Endothelial cell of umbilical vein (primary cell): ENCODE results near the gene LRCOL1. TPM values are rescaled to one million over a fixed set of nuclear protein-coding genes. Genes with fewer than 3 reads are reported as not detected.

Source experiments
- BruUV-seq: library from RNA; stranded (reverse); fragments of 400-500 nt; replicated peaks from 2 replicates; lab custom pipeline; 2021; lab: Mats Ljungman, UMichigan
- CTCF ChIA-PET: fragments of 300-600, 350-600 bp; sonication (Branson Sonifier 250); formaldehyde crosslinking; loops from one replicate; lab custom pipeline; 2021; ENCODE audit warnings: antibody characterized with exemption, inconsistent platforms; lab: Charles Lee
- POLR2A ChIA-PET: fragments of 300-600, 350-600 bp; sonication (Branson Sonifier 250); formaldehyde crosslinking; loops from one replicate; lab custom pipeline; 2021; ENCODE audit warnings: antibody characterized with exemption, inconsistent platforms; lab: Charles Lee
- DNase-seq: peaks from one replicate; pipeline ENCODE4 v3.0.0-alpha.2; 2011; ENCODE audit warnings: low read depth, low spot score
- FAIRE-seq: peaks from 2 replicates; lab custom pipeline; 2011; peaks lifted over from hg19 to GRCh38; lab: Jason Lieb, UNC
- H2AFZ ChIP-seq: 2 replicates; pipeline ENCODE4 v1.6.0; 2012; ENCODE audit warnings: low read depth, low read length, control low read depth, inconsistent platforms
- H3K27ac ChIP-seq: 2 replicates; pipeline ENCODE4 v1.5.1; 2011; ENCODE audit warnings: low read depth, mild to moderate bottlenecking, control low read depth, low read length, moderate library complexity; ENCODE audit not compliant: insufficient read depth
- H3K27me3 ChIP-seq, 2 experiments: 2 replicates each; pipeline versions ENCODE4 v1.6.0 to v1.6.1; 2011; ENCODE audit warnings: low read length in 2 of 2, mixed read lengths in 1 of 2; ENCODE audit not compliant: control insufficient read depth in 2 of 2, insufficient read depth in 2 of 2
- H3K36me3 ChIP-seq, 2 experiments: 2 replicates in 1 of 2; 3 replicates in 1 of 2; pipeline ENCODE4 v1.5.1; 2011; ENCODE audit warnings: low read length in 2 of 2, mild to moderate bottlenecking in 1 of 2, moderate library complexity in 1 of 2; ENCODE audit not compliant: control insufficient read depth in 2 of 2, insufficient read depth in 2 of 2; ENCODE audit errors: extremely low read depth in 1 of 2
- H3K4me1 ChIP-seq: 3 replicates; pipeline ENCODE4 v1.5.1; 2011; ENCODE audit warnings: mild to moderate bottlenecking, low read length; ENCODE audit not compliant: control insufficient read depth, insufficient read depth; ENCODE audit errors: extremely low read depth
- H3K4me2 ChIP-seq: 2 replicates; pipeline ENCODE4 v1.6.1; 2011; ENCODE audit warnings: low read length, control low read depth, mixed read lengths; ENCODE audit not compliant: insufficient read depth
- H3K4me3 ChIP-seq, 3 experiments: fragments of 200-600 bp in 1 of 3; sonication (generic), shearing (Covaris generic) in 1 of 3; replicated peaks in 1 of 3; 2 replicates each; pipeline ENCODE4 v1.5.1; 2011 to 2016; ENCODE audit warnings: control low read depth in 3 of 3, low read length in 3 of 3, mild to moderate bottlenecking in 2 of 3, inconsistent platforms in 1 of 3, low read depth in 1 of 3, moderate library complexity in 1 of 3; ENCODE audit not compliant: insufficient read depth in 1 of 3
- H3K79me2 ChIP-seq: 2 replicates; pipeline ENCODE4 v1.6.0; 2012; ENCODE audit warnings: low read length, inconsistent platforms; ENCODE audit not compliant: control insufficient read depth, insufficient read depth
- H3K9ac ChIP-seq: replicated peaks from 2 replicates; pipeline ENCODE3; 2011; ENCODE audit warnings: low read length, control low read depth; ENCODE audit not compliant: insufficient read depth; ENCODE audit errors: extremely low read depth
- H3K9me1 ChIP-seq: replicated peaks from 3 replicates; pipeline ENCODE4 v1.6.0; 2011; ENCODE audit warnings: mild to moderate bottlenecking, low read length; ENCODE audit not compliant: control insufficient read depth, insufficient read depth; ENCODE audit errors: extremely low read depth
- H3K9me3 ChIP-seq: replicated peaks from 2 replicates; pipeline ENCODE4 v1.5.1; 2012; ENCODE audit warnings: low read length, inconsistent platforms; ENCODE audit not compliant: control insufficient read depth, insufficient read depth
- H4K20me1 ChIP-seq: replicated peaks from 2 replicates; pipeline ENCODE3; 2011; ENCODE audit warnings: mild to moderate bottlenecking, low read length; ENCODE audit not compliant: control insufficient read depth, insufficient read depth; ENCODE audit errors: extremely low read depth
- CTCF ChIP-seq, 2 donors: IDR thresholded peaks; 1 replicate in 1 of 2; 2 replicates in 1 of 2; pipeline ENCODE4 v1.5.1; 2011; ENCODE audit warnings: low read length in 2 of 2, mild to moderate bottlenecking in 2 of 2, moderate library complexity in 2 of 2, control low read depth in 1 of 2, inconsistent platforms in 1 of 2, low read depth in 1 of 2; ENCODE audit not compliant: insufficient read depth in 1 of 2; ENCODE audit errors: extremely low read depth in 1 of 2
- EZH2 ChIP-seq: IDR thresholded peaks from 2 replicates; pipeline ENCODE4 v1.6.1; 2012; ENCODE audit warnings: borderline replicate concordance, low read depth, mild to moderate bottlenecking, moderate library complexity, low read length, inconsistent platforms; ENCODE audit not compliant: severe bottlenecking
- FOS ChIP-seq: IDR thresholded peaks from 2 replicates; pipeline ENCODE4 v1.6.1; 2011; ENCODE audit warnings: mild to moderate bottlenecking, low read length, moderate library complexity, borderline replicate concordance; ENCODE audit not compliant: insufficient read depth
- GATA2 ChIP-seq: IDR thresholded peaks from 2 replicates; pipeline ENCODE4 v1.7.0; 2011; ENCODE audit warnings: low read depth, mild to moderate bottlenecking, moderate library complexity, mixed read lengths, low read length; ENCODE audit not compliant: insufficient read length, insufficient read depth
- JUN ChIP-seq: IDR thresholded peaks from 2 replicates; pipeline ENCODE4 v1.6.1; 2011; ENCODE audit warnings: borderline replicate concordance, low read depth; ENCODE audit not compliant: insufficient read length, insufficient read depth
- MYC ChIP-seq: IDR thresholded peaks from one replicate; pipeline ENCODE4 v1.6.1; 2011; ENCODE audit warnings: mild to moderate bottlenecking, low read depth, low read length
- POLR2A ChIP-seq: IDR thresholded peaks from 2 replicates; pipeline ENCODE4 v1.6.1; 2012; ENCODE audit warnings: low read depth, mild to moderate bottlenecking, control low read depth, low read length
- POLR2AphosphoS5 ChIP-seq: IDR thresholded peaks from 2 replicates; pipeline ENCODE4 v1.6.1; 2012; ENCODE audit warnings: low read depth, mild to moderate bottlenecking, control low read depth, low read length, moderate library complexity; ENCODE audit not compliant: insufficient read depth
- dilution Hi-C: fragments of 300-500 bp; cut with MboI; formaldehyde crosslinking; loops from one replicate; pipeline ENCODE4 v1.15.0; 2019; ENCODE audit warnings: low sequenced_read_pairs; ENCODE audit not compliant: extremely low pct_ligation_motif_present
- intact Hi-C: fragments of 100-400 bp; cut with micrococcal nuclease; formaldehyde crosslinking; loops from one replicate; pipeline ENCODE4 v1.10.0; 2022
- polyA plus RNA-seq, 4 experiments: library from polyadenylated mRNA; depleted of rRNA in 3 of 4; stranded (reverse) in 3 of 4; unstranded in 1 of 4; fragments of >200 nt; gene quantifications; 2 replicates each; pipeline versions ENCODE4 v1.2.1 to v1.2.3, GENCODE V29; 2011 to 2012; ENCODE audit warnings: missing spikeins in 1 of 4
- total RNA-seq: library from RNA; stranded (reverse); gene quantifications from 2 replicates; pipeline ENCODE4 v1.2.3, GENCODE V29; 2021
- TF ChIP-seq, protein P1 (sequence below): IDR thresholded peaks from 2 replicates; pipeline ENCODE4 v1.6.1; 2011; ENCODE audit not compliant: insufficient read depth, insufficient read length

The LRCOL1 gene
- total and polyA plus RNA-seq, 2 donors (not counting 3 experiments of a cell fraction or from before 2014, with no cell fraction given) = 1.2 to 1.5 TPM

DNA sequence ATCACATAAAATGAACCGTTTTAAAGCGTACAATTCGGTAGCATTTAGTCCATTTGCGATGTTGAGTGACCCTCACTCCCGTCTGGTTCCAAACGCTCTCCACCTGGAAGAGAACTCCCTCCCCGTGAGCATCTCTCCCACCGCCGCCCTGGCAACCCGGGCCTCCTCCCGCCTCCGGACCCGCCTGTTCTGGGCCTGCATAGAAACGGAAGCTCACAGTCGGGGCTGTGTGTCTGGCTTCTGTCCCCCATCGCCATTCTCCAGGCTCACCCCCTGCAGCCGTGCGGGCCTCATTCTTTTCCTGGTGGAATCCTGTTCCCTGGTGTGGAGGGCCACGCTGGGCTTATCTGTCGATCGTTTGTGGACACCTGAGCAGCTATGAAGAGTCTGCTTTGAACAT, 17.3 kb downstream of the LRCOL1 start:
- Histone ChIP-seq H3K4me2 (no peak overlapping the region), H3K27me3 (no peaks in the 10 kb centered on the region), H4K20me1 (no peaks in the 10 kb centered on the region), H3K9ac (no peak overlapping the region), H3K36me3 (no peaks in the 10 kb centered on the region), H3K4me3 (no peak overlapping the region), H3K9me1 (no peaks in the 10 kb centered on the region), H2AFZ (no peak overlapping the region), H3K27ac (no peak overlapping the region), H3K4me1 (no peaks in the 10 kb centered on the region), H3K9me3 (no peaks in the 10 kb centered on the region), H3K79me2 (no peaks in the 10 kb centered on the region)
- DNase-seq = no peak
- BruUV-seq = no TSS peak
- CTCF ChIA-PET = interaction anchor here (0.7 kb wide), 1 partner anchor 178 kb away, joined by 3 read pairs; no protein-coding TSS in a partner anchor
- FAIRE-seq = no peak
- intact Hi-C loops = no loop called here
- dilution Hi-C loops = no loop called here
- POLR2A ChIA-PET = no interaction called here
- TF ChIP-seq GATA2 = no peak
- TF ChIP-seq FOS = no peak
- TF ChIP-seq EZH2 = no peak
- TF ChIP-seq JUN = no peak
- TF ChIP-seq POLR2A = no peak
- no peak for TF ChIP-seq MYC
- TF ChIP-seq, protein P1, sequence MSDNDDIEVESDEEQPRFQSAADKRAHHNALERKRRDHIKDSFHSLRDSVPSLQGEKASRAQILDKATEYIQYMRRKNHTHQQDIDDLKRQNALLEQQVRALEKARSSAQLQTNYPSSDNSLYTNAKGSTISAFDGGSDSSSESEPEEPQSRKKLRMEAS = no peak
- TF ChIP-seq POLR2AphosphoS5 = no peak
- TF ChIP-seq CTCF (IDR thresholded peaks at IDR 0.05; ENCODE audit: extremely low read depth in 1 of 2, insufficient read depth in 1 of 2, low read depth in 1 of 2, low read length in 2 of 2) = no peak
